ENCODE data around the gene NUMA1.

- TF ChIP-seq CTCF (conservative IDR thresholded peaks at IDR 0.05) (no peak), EZH2 (IDR thresholded peaks at IDR 0.05; ENCODE audit: low read depth) (no peak)
Observed at GRCh38 chr11:72084965-72085364, 4.6 kb upstream of the NUMA1 start.

Data from PC-9 (cell line).